ENCODE results near the gene AUNIP.

DNA sequence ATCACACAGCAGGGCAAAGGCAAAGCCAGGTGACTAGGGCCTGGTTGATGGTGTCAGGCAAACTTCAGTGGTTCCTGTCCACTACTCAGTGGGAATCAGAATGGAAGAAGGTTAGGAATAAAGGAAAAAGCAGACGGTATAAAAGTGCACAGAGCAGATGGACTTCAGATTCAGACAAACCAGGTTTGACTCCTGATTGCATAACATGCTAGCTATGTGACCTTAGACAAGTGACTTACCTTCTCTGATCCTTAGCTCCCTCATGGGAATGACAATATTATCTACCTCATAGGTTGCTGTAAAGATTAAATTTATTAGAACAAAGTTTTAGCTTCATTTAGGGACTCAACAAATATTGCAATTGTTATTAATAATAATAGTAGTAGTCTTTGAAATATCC, 11.4 kb upstream of the AUNIP start:
- TF ChIP-seq POLR2A (IDR thresholded peaks at IDR 0.05; ENCODE audit: low read length) (no peak), GATA1 (IDR thresholded peaks at IDR 0.05; ENCODE audit: low read depth, low read length) (no peak)
